Kidney epithelial cell (primary cell): ENCODE data around the gene EML1. TPM values are rescaled to one million over a fixed set of nuclear protein-coding genes. Genes with fewer than 3 reads are reported as not detected.

ENCODE experiments used
- DNase-seq: peaks from one replicate; pipeline ENCODE4 v3.0.0-alpha.2; 2010; ENCODE audit warnings: low read depth
- H3K27me3 ChIP-seq: 2 replicates; pipeline ENCODE4 v1.6.0; 2011; ENCODE audit warnings: low read length; ENCODE audit not compliant: control insufficient read depth, insufficient read depth
- H3K36me3 ChIP-seq: 2 replicates; pipeline ENCODE4 v1.5.1; 2011; ENCODE audit warnings: low read length; ENCODE audit not compliant: control insufficient read depth, insufficient read depth
- H3K4me3 ChIP-seq: 2 replicates; pipeline ENCODE4 v1.5.1; 2011; ENCODE audit warnings: low read depth, mild to moderate bottlenecking, control low read depth, low read length
- total RNA-seq: library from RNA; depleted of rRNA; stranded (reverse); fragments of >200 nt; gene quantifications from 2 replicates; pipeline ENCODE4 v1.2.3, GENCODE V29; 2015
- TF ChIP-seq, protein P1 (sequence below): IDR thresholded peaks from 2 replicates; pipeline ENCODE4 v1.5.1; 2011; ENCODE audit warnings: mild to moderate bottlenecking, moderate library complexity, low read length, control low read depth, inconsistent platforms; ENCODE audit not compliant: insufficient read depth, poor library complexity, severe bottlenecking

Gene EML1
- total RNA-seq, 1 donor from 2014 or later: 11.6 TPM

- no peak for DNase-seq
- Histone ChIP-seq H3K4me3 (no peak overlapping the region), H3K36me3 (no peaks in the 10 kb centered on the region), H3K27me3 (no peaks in the 10 kb centered on the region)
- TF ChIP-seq, protein P1, sequence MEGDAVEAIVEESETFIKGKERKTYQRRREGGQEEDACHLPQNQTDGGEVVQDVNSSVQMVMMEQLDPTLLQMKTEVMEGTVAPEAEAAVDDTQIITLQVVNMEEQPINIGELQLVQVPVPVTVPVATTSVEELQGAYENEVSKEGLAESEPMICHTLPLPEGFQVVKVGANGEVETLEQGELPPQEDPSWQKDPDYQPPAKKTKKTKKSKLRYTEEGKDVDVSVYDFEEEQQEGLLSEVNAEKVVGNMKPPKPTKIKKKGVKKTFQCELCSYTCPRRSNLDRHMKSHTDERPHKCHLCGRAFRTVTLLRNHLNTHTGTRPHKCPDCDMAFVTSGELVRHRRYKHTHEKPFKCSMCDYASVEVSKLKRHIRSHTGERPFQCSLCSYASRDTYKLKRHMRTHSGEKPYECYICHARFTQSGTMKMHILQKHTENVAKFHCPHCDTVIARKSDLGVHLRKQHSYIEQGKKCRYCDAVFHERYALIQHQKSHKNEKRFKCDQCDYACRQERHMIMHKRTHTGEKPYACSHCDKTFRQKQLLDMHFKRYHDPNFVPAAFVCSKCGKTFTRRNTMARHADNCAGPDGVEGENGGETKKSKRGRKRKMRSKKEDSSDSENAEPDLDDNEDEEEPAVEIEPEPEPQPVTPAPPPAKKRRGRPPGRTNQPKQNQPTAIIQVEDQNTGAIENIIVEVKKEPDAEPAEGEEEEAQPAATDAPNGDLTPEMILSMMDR: no peak
Measured at GRCh38 chr14:99775351-99775750, 17.9 kb upstream of the EML1 start.

GRCh38 chr14:99777951-99778350 is 15.3 kb upstream of the EML1 start:
- DNase-seq: no peak
- TF ChIP-seq, protein P1: no peak
- Histone ChIP-seq H3K36me3 (no peaks in the 10 kb centered on the region), H3K4me3 (no peak overlapping the region), H3K27me3 (no peaks in the 10 kb centered on the region)

DNA sequence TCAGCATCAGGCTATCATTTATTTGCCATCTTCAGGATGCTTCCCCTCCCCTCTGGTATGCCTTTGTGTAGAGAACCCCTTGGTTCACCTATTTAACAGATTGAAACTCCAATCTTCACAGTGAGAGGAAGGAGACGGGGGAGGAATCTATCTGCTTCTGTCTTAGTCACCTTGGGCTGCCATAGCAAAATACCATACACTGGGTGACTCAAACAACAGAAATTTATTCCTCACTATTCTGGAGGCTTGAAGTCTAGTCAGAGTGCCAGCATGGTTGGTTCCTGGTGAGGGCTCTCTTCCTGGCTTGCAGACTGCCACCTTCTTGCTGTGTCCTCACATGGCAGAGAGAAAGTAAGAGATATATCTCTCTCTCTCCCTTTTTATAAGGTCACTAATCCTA is 13.5 kb upstream of the EML1 start:
- TF ChIP-seq, protein P1: no peak
- Histone ChIP-seq H3K27me3 (no peaks in the 10 kb centered on the region), H3K4me3 (no peak overlapping the region), H3K36me3 (no peaks in the 10 kb centered on the region)
- no peak for DNase-seq

- H3K27me3 ChIP-seq: no peaks in the 10 kb centered on the region
- DNase-seq: no peak
- H3K4me3 ChIP-seq: no peak overlapping the region
- TF ChIP-seq, protein P1: no peak
- no peaks in the 10 kb centered on the region for H3K36me3 ChIP-seq
Measured at GRCh38 chr14:99780690-99781089, 12.5 kb upstream of the EML1 start.

GRCh38 chr14:99781091-99781490 is 12.1 kb upstream of the EML1 start:
- TF ChIP-seq, protein P1: no peak
- no peaks in the 10 kb centered on the region for H3K36me3 ChIP-seq
- no peak overlapping the region for H3K4me3 ChIP-seq
- no peaks in the 10 kb centered on the region for H3K27me3 ChIP-seq
- DNase-seq: no peak

- TF ChIP-seq, protein P1: no peak
- no peak overlapping the region for H3K4me3 ChIP-seq
- H3K36me3 ChIP-seq: no peaks in the 10 kb centered on the region
- no peak for DNase-seq
- H3K27me3 ChIP-seq: no peaks in the 10 kb centered on the region
Measured at GRCh38 chr14:99781853-99782610, 11.2 kb upstream of the EML1 start.
